Caco-2 (cell line): Measurements from ENCODE around the gene CDC16. TPM values are rescaled to one million over a fixed set of nuclear protein-coding genes. Genes with fewer than 3 reads are reported as not detected.

Experiments used
- BruUV-seq: library from RNA; stranded (reverse); fragments of 400-500 nt; replicated peaks from 2 replicates; lab custom pipeline; 2021; lab: Mats Ljungman, UMichigan
- CTCF ChIA-PET: fragments of 300-600 bp; sonication (Branson Sonifier 250); formaldehyde crosslinking; loops from one replicate; lab custom pipeline; 2022; ENCODE audit warnings: antibody characterized with exemption; lab: Charles Lee
- POLR2A ChIA-PET: fragments of 300-600 bp; sonication (Branson Sonifier 250); formaldehyde crosslinking; loops from one replicate; lab custom pipeline; 2022; ENCODE audit warnings: antibody characterized with exemption; lab: Charles Lee
- DNase-seq, 2 experiments: peaks; one replicate each; pipeline versions ENCODE4 v3.0.0 to v3.0.0-alpha.2; 2020 to 2022
- H3K27me3 ChIP-seq: replicated peaks from 2 replicates; pipeline ENCODE4 v1.6.0; 2011; ENCODE audit warnings: low read length; ENCODE audit not compliant: control insufficient read depth, insufficient read depth
- H3K36me3 ChIP-seq: 2 replicates; pipeline ENCODE4 v1.5.1; 2011; ENCODE audit warnings: low read length; ENCODE audit not compliant: control insufficient read depth, insufficient read depth
- H3K4me1 ChIP-seq: fragments of 250-450 bp; sonication (Bioruptor Pico); 2 replicates; pipeline ENCODE4 v1.5.1; 2020; ENCODE audit warnings: mild to moderate bottlenecking
- H3K4me3 ChIP-seq: 2 replicates; pipeline ENCODE4 v1.5.1; 2011; ENCODE audit warnings: low read depth, mild to moderate bottlenecking, control low read depth, low read length
- H3K9me3 ChIP-seq: fragments of 250-450 bp; sonication (Bioruptor Pico); 2 replicates; pipeline ENCODE4 v1.5.1; 2020; ENCODE audit warnings: mild to moderate bottlenecking, moderate library complexity
- H3K27ac Mint-ChIP-seq: one replicate; pipeline ENCODE4 v1.8.0; 2022; ENCODE audit warnings: mixed read lengths; ENCODE audit not compliant: unreplicated experiment
- H3K27me3 Mint-ChIP-seq: one replicate; pipeline ENCODE4 v1.8.0; 2022; ENCODE audit warnings: mixed read lengths; ENCODE audit not compliant: insufficient read depth, unreplicated experiment
- H3K36me3 Mint-ChIP-seq: one replicate; pipeline ENCODE4 v1.8.0; 2022; ENCODE audit warnings: mild to moderate bottlenecking, mixed read lengths; ENCODE audit not compliant: insufficient read depth, unreplicated experiment
- H3K4me1 Mint-ChIP-seq: one replicate; pipeline ENCODE4 v1.8.0; 2022; ENCODE audit warnings: low read depth, mixed read lengths; ENCODE audit not compliant: unreplicated experiment
- H3K4me3 Mint-ChIP-seq: one replicate; pipeline ENCODE4 v1.8.0; 2022; ENCODE audit warnings: mild to moderate bottlenecking, moderate library complexity, mixed read lengths; ENCODE audit not compliant: unreplicated experiment
- H3K9me3 Mint-ChIP-seq: one replicate; pipeline ENCODE4 v1.8.0; 2022; ENCODE audit warnings: mixed read lengths; ENCODE audit not compliant: unreplicated experiment
- intact Hi-C: fragments of 100-400 bp; cut with micrococcal nuclease; formaldehyde crosslinking; loops from one replicate; pipeline ENCODE4 v1.10.0; 2022; ENCODE audit not compliant: unreplicated experiment
- total RNA-seq: library from RNA; stranded (reverse); gene quantifications from 2 replicates; pipeline ENCODE4 v1.2.3, GENCODE V29; 2022
- TF ChIP-seq, protein P1 (sequence below), 2 experiments: fragments of 200-600 bp in 1 of 2; IDR thresholded peaks; 1 replicate in 1 of 2; 2 replicates in 1 of 2; pipeline versions ENCODE4 v1.5.1 to v1.8.0; 2011 to 2022; ENCODE audit warnings: antibody characterized with exemption in 1 of 2, control low read depth in 1 of 2, inconsistent platforms in 1 of 2, low read depth in 1 of 2, low read length in 1 of 2, mild to moderate bottlenecking in 1 of 2, moderate library complexity in 1 of 2; ENCODE audit not compliant: insufficient read depth in 1 of 2, severe bottlenecking in 1 of 2, unreplicated experiment in 1 of 2

CDC16 gene
- total RNA-seq, 1 experiment from 2014 or later, result 80.5 TPM

DNA sequence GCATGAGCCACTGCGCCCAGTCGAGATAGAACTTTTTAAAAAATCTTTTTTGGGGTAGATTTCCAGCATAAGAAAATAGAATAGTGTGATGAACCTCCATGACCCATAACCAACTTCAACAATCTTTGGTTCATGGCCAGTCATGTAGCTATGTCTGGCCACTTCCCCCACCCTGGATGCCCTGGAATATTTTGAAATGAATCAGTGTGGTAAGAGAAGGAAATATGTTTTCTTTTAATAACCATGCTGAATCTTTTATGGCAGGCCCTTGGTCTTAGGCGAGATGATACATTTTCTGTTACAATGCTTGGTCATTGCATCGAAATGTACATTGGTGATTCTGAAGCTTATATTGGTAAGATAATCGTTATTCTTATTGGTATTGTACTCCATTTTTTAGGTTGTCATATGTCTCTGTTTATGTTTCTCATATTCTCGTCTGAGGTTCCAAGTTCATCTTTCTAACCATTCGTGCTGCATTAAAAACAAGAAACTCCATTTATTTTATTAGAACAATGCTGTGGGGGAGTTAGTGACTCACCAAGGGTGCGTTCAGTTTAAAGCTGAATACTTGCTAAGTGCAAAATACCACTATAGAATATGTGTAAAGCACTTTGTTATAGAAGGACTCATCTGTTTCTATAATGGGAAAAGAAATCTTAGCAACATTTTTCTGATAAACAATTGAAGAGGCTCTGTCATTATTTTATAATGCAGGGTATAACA is 30.4 kb downstream of the CDC16 start:
- no peak overlapping the region for H3K4me3 Mint-ChIP-seq
- TF ChIP-seq, protein P1, sequence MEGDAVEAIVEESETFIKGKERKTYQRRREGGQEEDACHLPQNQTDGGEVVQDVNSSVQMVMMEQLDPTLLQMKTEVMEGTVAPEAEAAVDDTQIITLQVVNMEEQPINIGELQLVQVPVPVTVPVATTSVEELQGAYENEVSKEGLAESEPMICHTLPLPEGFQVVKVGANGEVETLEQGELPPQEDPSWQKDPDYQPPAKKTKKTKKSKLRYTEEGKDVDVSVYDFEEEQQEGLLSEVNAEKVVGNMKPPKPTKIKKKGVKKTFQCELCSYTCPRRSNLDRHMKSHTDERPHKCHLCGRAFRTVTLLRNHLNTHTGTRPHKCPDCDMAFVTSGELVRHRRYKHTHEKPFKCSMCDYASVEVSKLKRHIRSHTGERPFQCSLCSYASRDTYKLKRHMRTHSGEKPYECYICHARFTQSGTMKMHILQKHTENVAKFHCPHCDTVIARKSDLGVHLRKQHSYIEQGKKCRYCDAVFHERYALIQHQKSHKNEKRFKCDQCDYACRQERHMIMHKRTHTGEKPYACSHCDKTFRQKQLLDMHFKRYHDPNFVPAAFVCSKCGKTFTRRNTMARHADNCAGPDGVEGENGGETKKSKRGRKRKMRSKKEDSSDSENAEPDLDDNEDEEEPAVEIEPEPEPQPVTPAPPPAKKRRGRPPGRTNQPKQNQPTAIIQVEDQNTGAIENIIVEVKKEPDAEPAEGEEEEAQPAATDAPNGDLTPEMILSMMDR (IDR thresholded peaks at IDR 0.05; ENCODE audit: insufficient read depth in 1 of 2, low read depth in 1 of 2, low read length in 1 of 2, severe bottlenecking in 1 of 2, unreplicated experiment in 1 of 2), result no peak
- H3K9me3 ChIP-seq, result no peaks in the 10 kb centered on the region
- ChIA-PET POLR2A (no interaction called here), CTCF (no interaction called here)
- H3K4me1 ChIP-seq, result no peaks in the 10 kb centered on the region
- H3K27me3 ChIP-seq, result no peaks in the 10 kb centered on the region
- no peaks in the 10 kb centered on the region for H3K27me3 Mint-ChIP-seq
- intact Hi-C loops, result no loop called here
- H3K36me3 Mint-ChIP-seq, result peaks cover 79% of the 10 kb centered on the region
- DNase-seq, result no peak
- H3K4me1 Mint-ChIP-seq, result no peaks in the 10 kb centered on the region
- no TSS peak for BruUV-seq
- no peak overlapping the region for H3K4me3 ChIP-seq
- H3K27ac Mint-ChIP-seq, result no peak overlapping the region
- H3K36me3 ChIP-seq, result peaks cover 6% of the 10 kb centered on the region
- H3K9me3 Mint-ChIP-seq, result no peaks in the 10 kb centered on the region

DNA sequence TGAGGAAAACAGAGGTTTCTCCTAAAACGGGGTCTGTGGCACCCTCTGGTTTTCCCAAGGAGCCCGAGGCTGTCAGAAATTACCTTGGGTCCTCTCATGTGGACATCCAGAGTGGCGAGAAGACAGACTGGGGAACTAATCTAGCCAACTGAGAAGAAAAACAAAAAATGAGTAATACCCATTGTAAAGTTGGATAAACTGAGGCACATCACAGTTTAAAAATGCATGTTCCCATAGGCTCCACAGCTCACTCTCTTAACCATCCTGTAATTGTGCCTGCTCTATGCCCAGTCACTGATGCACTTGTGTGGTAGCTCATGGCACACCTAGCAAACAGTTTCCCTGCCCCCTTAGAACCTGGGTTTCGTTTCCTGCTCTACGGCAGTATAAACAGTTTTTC is 31.5 kb downstream of the CDC16 start:
- CTCF ChIA-PET, result no interaction called here
- POLR2A ChIA-PET, result no interaction called here
- BruUV-seq, result no TSS peak
- H3K27me3 ChIP-seq, result no peaks in the 10 kb centered on the region
- DNase-seq, result no peak
- Mint-ChIP-seq H3K36me3 (peaks cover 79% of the 10 kb centered on the region), H3K9me3 (no peaks in the 10 kb centered on the region), H3K27me3 (no peaks in the 10 kb centered on the region), H3K4me3 (no peak overlapping the region), H3K27ac (no peak overlapping the region), H3K4me1 (no peaks in the 10 kb centered on the region)
- H3K9me3 ChIP-seq, result no peaks in the 10 kb centered on the region
- TF ChIP-seq, protein P1 (IDR thresholded peaks at IDR 0.05; ENCODE audit: insufficient read depth in 1 of 2, low read depth in 1 of 2, low read length in 1 of 2, severe bottlenecking in 1 of 2, unreplicated experiment in 1 of 2), result no peak
- intact Hi-C loops, result no loop called here
- no peak overlapping the region for H3K4me3 ChIP-seq
- H3K36me3 ChIP-seq, result peaks cover 6% of the 10 kb centered on the region
- H3K4me1 ChIP-seq, result no peaks in the 10 kb centered on the region

DNA sequence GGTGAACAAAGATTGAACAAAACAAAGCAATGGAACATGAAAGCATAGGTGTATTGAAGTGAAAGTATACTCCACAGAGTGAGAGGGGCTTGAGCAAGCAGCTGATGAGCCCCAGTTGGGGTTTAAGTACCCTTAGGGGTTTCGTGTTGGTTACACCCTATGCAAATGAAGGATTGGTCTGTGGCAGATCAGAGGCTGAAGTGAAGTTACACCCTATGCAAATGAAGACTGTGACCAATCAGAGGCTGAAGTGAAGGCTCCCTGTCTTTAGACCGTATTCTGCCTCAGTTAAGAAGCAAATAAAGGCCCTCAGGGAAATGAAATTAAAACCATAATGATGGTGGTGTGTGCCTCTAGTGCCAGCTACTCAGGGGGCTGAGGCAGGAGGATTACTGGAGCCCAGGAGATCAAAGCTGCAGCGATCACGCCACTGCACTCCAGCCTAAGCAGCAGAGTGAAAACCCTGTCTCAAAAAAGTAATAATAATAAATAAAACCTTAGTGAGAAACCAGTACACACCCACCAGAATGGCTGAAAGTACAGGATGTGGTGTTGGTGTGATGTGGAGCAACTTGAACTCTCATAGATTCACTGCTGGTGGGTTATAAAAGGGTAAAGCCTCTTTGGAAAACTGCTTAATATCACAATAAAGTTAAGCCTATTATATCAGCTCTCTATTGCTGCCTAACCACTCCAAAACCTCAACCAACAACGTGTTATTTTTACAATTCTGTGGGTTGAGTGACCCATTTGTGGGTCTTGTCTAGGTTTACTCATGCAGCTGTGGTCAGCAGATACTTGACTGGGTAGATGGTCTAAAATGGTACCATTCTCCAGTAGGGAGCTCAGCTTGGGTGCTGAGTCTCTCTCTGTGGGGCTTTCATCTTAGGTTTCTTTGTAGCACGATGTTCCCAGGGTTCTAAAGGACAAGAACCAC is 33.9 kb downstream of the CDC16 start:
- H3K27me3 Mint-ChIP-seq, result no peaks in the 10 kb centered on the region
- ChIA-PET POLR2A (no interaction called here), CTCF (no interaction called here)
- no peaks in the 10 kb centered on the region for H3K9me3 Mint-ChIP-seq
- TF ChIP-seq, protein P1 (IDR thresholded peaks at IDR 0.05; ENCODE audit: insufficient read depth in 1 of 2, low read depth in 1 of 2, low read length in 1 of 2, severe bottlenecking in 1 of 2, unreplicated experiment in 1 of 2), result no peak
- DNase-seq, result no peak
- intact Hi-C loops, result no loop called here
- no peaks in the 10 kb centered on the region for H3K27me3 ChIP-seq
- peaks cover 80% of the 10 kb centered on the region for H3K36me3 Mint-ChIP-seq
- H3K4me1 Mint-ChIP-seq, result no peaks in the 10 kb centered on the region
- no peak overlapping the region for H3K27ac Mint-ChIP-seq
- BruUV-seq, result no TSS peak
- H3K4me1 ChIP-seq, result no peaks in the 10 kb centered on the region
- H3K4me3 Mint-ChIP-seq, result no peak overlapping the region
- H3K36me3 ChIP-seq, result peaks cover 4% of the 10 kb centered on the region
- H3K9me3 ChIP-seq, result no peaks in the 10 kb centered on the region
- H3K4me3 ChIP-seq, result no peak overlapping the region
